Panc1 (cell line): ENCODE data around the gene KRT86. TPM values are rescaled to one million over a fixed set of nuclear protein-coding genes. Genes with fewer than 3 reads are reported as not detected.
A peak's percentile ranks its signal among the peaks of the same experiment; 100 is the strongest.

Experiments used
- ATAC-seq: fragments of 200-7000 bp; cut with Tn5 transposase; 2 replicates; pipeline ENCODE4 v1.9.1; 2020; ENCODE audit warnings: mild to moderate bottlenecking, moderate library complexity
- BruUV-seq: library from RNA; stranded (reverse); fragments of 400-500 nt; replicated peaks from 2 replicates; lab custom pipeline; 2021; lab: Mats Ljungman, UMichigan
- CTCF ChIA-PET: fragments of 300-600 bp; sonication (Branson Sonifier 250); formaldehyde crosslinking; loops from one replicate; lab custom pipeline; 2022; ENCODE audit warnings: antibody characterized with exemption; lab: Charles Lee
- POLR2A ChIA-PET: fragments of 300-600 bp; sonication (Branson Sonifier 250); formaldehyde crosslinking; loops from one replicate; lab custom pipeline; 2022; ENCODE audit warnings: antibody characterized with exemption; lab: Charles Lee
- DNase-seq: peaks from one replicate; pipeline ENCODE4 v3.0.0-alpha.2; 2010; ENCODE audit warnings: low read depth, low spot score
- H3K27ac ChIP-seq: 2 replicates; pipeline ENCODE4 v1.5.1; 2011; ENCODE audit warnings: mild to moderate bottlenecking, low read length, inconsistent platforms
- H3K27me3 ChIP-seq: fragments of 200-500 bp; sonication (Bioruptor generic); 2 replicates; pipeline ENCODE4 v1.6.0; 2014; ENCODE audit warnings: low read length, inconsistent platforms; ENCODE audit not compliant: control insufficient read depth, insufficient read depth
- H3K36me3 ChIP-seq: fragments of 200-500 bp; sonication (Bioruptor generic); 2 replicates; pipeline ENCODE4 v1.5.1; 2014; ENCODE audit warnings: inconsistent platforms, mild to moderate bottlenecking, low read length, moderate library complexity; ENCODE audit not compliant: control insufficient read depth, insufficient read depth
- H3K4me1 ChIP-seq: 2 replicates; pipeline ENCODE4 v1.5.1; 2011; ENCODE audit warnings: inconsistent platforms, mild to moderate bottlenecking, low read length, moderate library complexity; ENCODE audit not compliant: control insufficient read depth, insufficient read depth
- H3K4me3 ChIP-seq, 2 experiments: 2 replicates each; pipeline ENCODE4 v1.5.1; 2011 to 2012; ENCODE audit warnings: low read depth in 2 of 2, low read length in 2 of 2, mild to moderate bottlenecking in 2 of 2, inconsistent platforms in 1 of 2, moderate library complexity in 1 of 2
- H3K9me3 ChIP-seq: fragments of 200-500 bp; sonication (Bioruptor generic); 2 replicates; pipeline ENCODE4 v1.5.1; 2014; ENCODE audit warnings: low read depth, mild to moderate bottlenecking, inconsistent platforms, low read length, moderate library complexity; ENCODE audit not compliant: control insufficient read depth, insufficient read depth
- POLR2AphosphoS5 ChIP-seq: IDR thresholded peaks from 2 replicates; pipeline ENCODE4 v1.6.1; 2012; ENCODE audit warnings: mild to moderate bottlenecking, low read depth, low read length, moderate library complexity
- REST ChIP-seq, 2 experiments: IDR thresholded peaks; 2 replicates each; pipeline ENCODE4 v1.6.1; 2011 to 2012; ENCODE audit warnings: low read depth in 2 of 2, control low read depth in 1 of 2, low read length in 1 of 2, mild to moderate bottlenecking in 1 of 2, moderate library complexity in 1 of 2; ENCODE audit not compliant: insufficient read depth in 1 of 2
- SIN3A ChIP-seq: IDR thresholded peaks from 2 replicates; pipeline ENCODE4 v1.6.1; 2012; ENCODE audit warnings: low read depth, mild to moderate bottlenecking, low read length, moderate library complexity, borderline replicate concordance; ENCODE audit not compliant: insufficient read depth
- TCF7L2 ChIP-seq: IDR thresholded peaks from 2 replicates; pipeline ENCODE4 v1.6.1; 2011; ENCODE audit warnings: mild to moderate bottlenecking, low read depth, low read length, inconsistent platforms
- in situ Hi-C: cut with HindIII; loops from 2 replicates; pipeline ENCODE4 v1.10.0; 2016; ENCODE audit warnings: low sequenced_read_pairs, low pct_unique_long_range_greater_than_20kb
- intact Hi-C: fragments of 100-400 bp; cut with micrococcal nuclease; formaldehyde crosslinking; loops from one replicate; pipeline ENCODE4 v1.10.0; 2022; ENCODE audit not compliant: unreplicated experiment
- total RNA-seq: library from RNA; stranded (reverse); gene quantifications from one replicate; pipeline ENCODE4 v1.2.1, GENCODE V29; 2021; ENCODE audit not compliant: unreplicated experiment
- TF ChIP-seq, protein P1 (sequence below): fragments of 450-650 bp; IDR thresholded peaks from 2 replicates; pipeline ENCODE4 v1.5.1; 2017; ENCODE audit warnings: mild to moderate bottlenecking

Gene KRT86
- total RNA-seq, 1 experiment from 2014 or later = 1.1 TPM

DNA sequence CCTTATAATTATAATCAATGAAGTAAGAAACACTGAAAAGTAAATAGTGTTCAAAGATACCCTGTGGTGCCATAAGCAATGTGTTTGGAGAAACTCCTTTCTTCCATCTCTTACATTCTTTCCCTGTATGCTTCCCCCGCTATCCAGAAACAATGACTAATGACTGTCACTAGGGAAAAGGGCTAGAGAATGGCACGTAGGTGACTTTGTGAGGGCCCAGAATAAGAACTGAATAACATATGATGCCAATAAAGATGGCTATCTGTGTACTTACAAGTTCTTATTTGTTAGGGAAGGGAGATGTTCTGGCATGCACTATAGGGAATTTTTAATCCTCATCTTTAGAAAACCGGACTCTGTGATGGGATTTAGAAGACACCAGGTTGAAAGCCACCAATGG, 46.1 kb upstream of the KRT86 start:
- H3K4me3 ChIP-seq = no peak overlapping the region
- ChIA-PET CTCF (no interaction called here), POLR2A (no interaction called here)
- ATAC-seq = peak; percentile 42; the same call in 1 of the 2 replicates
- in situ Hi-C loops (no loop called here), intact Hi-C loops (loop anchor here (10.0 kb wide), 1 partner anchor 46 kb away; the partner anchor contains the start of gene KRT86)
- H3K27me3 ChIP-seq = no peaks in the 10 kb centered on the region
- no peaks in the 10 kb centered on the region for H3K36me3 ChIP-seq
- no TSS peak for BruUV-seq
- TF ChIP-seq REST (IDR thresholded peaks at IDR 0.05; ENCODE audit: insufficient read depth in 1 of 2, low read depth in 2 of 2, low read length in 1 of 2) (no peak), SIN3A (no peak), POLR2AphosphoS5 (no peak), TCF7L2 (peak; percentile 26; the same call in 1 of the 2 replicates)
- no peak for DNase-seq
- peaks cover 39% of the 10 kb centered on the region for H3K4me1 ChIP-seq
- no peaks in the 10 kb centered on the region; the same call in 1 of the 2 replicates for H3K9me3 ChIP-seq
- H3K27ac ChIP-seq = peak overlapping the region; percentile 83

- ATAC-seq = no peak
- no peak for DNase-seq
- peak overlapping the region; percentile 83 for H3K27ac ChIP-seq
- ChIA-PET POLR2A (no interaction called here), CTCF (no interaction called here)
- H3K4me1 ChIP-seq = peaks cover 39% of the 10 kb centered on the region
- H3K36me3 ChIP-seq = no peaks in the 10 kb centered on the region
- H3K9me3 ChIP-seq = no peaks in the 10 kb centered on the region; the same call in 1 of the 2 replicates
- intact Hi-C loops (loop anchor here (10.0 kb wide), 1 partner anchor 46 kb away; the partner anchor contains the start of gene KRT86), in situ Hi-C loops (no loop called here)
- TF ChIP-seq, protein P1, sequence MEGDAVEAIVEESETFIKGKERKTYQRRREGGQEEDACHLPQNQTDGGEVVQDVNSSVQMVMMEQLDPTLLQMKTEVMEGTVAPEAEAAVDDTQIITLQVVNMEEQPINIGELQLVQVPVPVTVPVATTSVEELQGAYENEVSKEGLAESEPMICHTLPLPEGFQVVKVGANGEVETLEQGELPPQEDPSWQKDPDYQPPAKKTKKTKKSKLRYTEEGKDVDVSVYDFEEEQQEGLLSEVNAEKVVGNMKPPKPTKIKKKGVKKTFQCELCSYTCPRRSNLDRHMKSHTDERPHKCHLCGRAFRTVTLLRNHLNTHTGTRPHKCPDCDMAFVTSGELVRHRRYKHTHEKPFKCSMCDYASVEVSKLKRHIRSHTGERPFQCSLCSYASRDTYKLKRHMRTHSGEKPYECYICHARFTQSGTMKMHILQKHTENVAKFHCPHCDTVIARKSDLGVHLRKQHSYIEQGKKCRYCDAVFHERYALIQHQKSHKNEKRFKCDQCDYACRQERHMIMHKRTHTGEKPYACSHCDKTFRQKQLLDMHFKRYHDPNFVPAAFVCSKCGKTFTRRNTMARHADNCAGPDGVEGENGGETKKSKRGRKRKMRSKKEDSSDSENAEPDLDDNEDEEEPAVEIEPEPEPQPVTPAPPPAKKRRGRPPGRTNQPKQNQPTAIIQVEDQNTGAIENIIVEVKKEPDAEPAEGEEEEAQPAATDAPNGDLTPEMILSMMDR = no peak
- TF ChIP-seq SIN3A (no peak), REST (IDR thresholded peaks at IDR 0.05; ENCODE audit: insufficient read depth in 1 of 2, low read depth in 2 of 2, low read length in 1 of 2) (no peak), POLR2AphosphoS5 (no peak), TCF7L2 (no peak)
- H3K27me3 ChIP-seq = no peaks in the 10 kb centered on the region
- no TSS peak for BruUV-seq
- H3K4me3 ChIP-seq = no peak overlapping the region
Measured at GRCh38 chr12:52228931-52229330, 45.5 kb upstream of the KRT86 start.
